ENCODE measurements around the gene PRR12.

Gene PRR12

DNA sequence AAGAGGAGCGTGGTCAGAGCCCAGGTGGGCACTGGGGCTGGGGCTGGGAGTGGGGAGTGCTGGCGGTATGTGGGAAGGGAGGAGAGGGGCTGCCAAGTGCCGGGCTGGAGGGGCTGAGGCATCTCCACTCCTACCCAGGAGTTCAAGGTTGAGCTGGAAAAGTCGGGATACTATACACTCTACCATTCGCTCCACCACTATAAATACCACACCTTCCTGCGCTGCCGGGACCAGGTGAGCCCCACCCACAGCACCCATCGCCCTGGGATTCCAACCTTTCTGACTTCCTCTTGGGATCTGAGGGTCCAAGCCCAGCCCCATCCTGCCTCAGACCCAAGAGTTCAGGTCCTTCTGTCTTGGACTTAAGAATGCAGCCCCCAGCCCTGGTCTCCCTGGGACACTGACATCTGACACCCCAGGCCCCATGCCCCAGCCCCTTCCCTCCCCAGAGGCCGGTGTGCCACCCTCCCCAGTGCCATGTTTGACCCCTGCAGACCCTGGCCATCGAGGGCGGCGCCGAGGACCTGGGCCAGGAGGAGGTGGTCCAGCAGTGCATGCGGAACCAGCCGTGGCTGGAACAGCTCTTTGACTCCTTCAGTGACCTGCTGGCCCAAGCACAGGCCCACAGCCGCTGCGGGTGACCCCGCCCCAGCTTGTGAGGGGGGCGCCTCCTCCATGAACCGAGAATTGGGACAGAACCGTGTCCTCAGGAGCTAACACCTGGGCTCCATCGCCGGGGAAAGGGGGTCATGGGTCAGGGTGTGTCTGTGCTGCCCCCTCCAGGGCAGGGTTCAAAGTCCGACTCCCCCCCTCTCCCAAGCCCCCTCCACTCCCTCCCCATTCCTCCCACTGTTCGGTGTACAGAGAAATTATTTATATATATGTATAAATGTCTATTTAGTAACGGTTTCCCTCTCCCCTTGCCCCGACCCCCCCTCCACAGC lies 34.3 kb downstream of the PRR12 start:
- TF ChIP-seq, protein P1, sequence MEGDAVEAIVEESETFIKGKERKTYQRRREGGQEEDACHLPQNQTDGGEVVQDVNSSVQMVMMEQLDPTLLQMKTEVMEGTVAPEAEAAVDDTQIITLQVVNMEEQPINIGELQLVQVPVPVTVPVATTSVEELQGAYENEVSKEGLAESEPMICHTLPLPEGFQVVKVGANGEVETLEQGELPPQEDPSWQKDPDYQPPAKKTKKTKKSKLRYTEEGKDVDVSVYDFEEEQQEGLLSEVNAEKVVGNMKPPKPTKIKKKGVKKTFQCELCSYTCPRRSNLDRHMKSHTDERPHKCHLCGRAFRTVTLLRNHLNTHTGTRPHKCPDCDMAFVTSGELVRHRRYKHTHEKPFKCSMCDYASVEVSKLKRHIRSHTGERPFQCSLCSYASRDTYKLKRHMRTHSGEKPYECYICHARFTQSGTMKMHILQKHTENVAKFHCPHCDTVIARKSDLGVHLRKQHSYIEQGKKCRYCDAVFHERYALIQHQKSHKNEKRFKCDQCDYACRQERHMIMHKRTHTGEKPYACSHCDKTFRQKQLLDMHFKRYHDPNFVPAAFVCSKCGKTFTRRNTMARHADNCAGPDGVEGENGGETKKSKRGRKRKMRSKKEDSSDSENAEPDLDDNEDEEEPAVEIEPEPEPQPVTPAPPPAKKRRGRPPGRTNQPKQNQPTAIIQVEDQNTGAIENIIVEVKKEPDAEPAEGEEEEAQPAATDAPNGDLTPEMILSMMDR (IDR thresholded peaks at IDR 0.05), result no peak
- Mint-ChIP-seq H3K36me3 (ENCODE audit: low read depth) (peaks cover 52% of the 10 kb centered on the region), H3K4me3 (no peak overlapping the region), H3K27me3 (ENCODE audit: low read depth, poor library complexity) (peaks cover 2% of the 10 kb centered on the region), H3K4me1 (peaks cover 7% of the 10 kb centered on the region), H3K27ac (peak overlapping the region; percentile 95), H3K9me3 (no peaks in the 10 kb centered on the region)
- no peak for DNase-seq

DNA sequence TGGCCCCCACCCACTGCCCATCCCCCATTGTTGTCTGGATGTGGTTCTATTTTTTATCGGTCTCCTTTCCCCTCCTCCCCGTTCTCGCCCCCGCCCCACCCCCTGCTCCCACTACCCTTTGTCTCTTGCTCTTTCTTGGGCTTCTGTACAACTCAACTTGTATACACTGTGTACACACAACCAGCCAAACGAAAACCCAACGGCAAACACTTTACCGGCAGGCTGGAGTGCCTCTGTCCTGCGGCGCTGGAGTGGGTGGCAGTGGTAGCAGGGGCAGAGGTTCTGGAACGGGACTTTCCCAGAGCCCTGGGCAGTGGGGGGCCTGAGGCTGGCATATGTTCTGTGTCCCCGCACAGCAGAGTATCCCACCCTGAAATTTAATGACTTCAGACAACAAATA lies 35.2 kb downstream of the PRR12 start:
- TF ChIP-seq, protein P1 (IDR thresholded peaks at IDR 0.05), result no peak
- no peak for DNase-seq
- no peaks in the 10 kb centered on the region for H3K9me3 Mint-ChIP-seq
- H3K27ac Mint-ChIP-seq, result no peak overlapping the region
- peaks cover 12% of the 10 kb centered on the region for H3K4me1 Mint-ChIP-seq
- peaks cover 50% of the 10 kb centered on the region for H3K36me3 Mint-ChIP-seq (ENCODE audit: low read depth)
- H3K4me3 Mint-ChIP-seq, result no peak overlapping the region
- peaks cover 2% of the 10 kb centered on the region for H3K27me3 Mint-ChIP-seq (ENCODE audit: low read depth, poor library complexity)

DNA sequence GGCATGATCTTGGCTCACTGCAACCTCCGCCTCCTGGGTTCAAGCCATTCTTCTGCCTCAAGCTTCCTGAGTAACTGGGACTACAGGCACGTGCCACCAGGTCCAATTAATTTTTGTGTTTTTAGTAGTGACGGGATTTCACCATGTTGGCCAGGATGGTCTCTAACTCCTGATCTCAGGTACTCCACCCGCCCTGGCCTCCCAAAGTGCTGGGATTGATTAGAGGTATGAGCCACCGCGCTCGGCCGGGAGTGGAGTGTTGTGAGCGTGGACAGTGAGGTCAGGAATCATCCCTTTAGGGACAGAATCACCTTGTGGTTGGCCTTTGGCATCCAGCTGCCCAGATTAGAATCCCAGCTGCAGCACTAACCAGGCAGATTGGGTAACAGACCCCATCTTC lies 38.7 kb downstream of the PRR12 start:
- peak overlapping the region; percentile 91 for H3K27ac Mint-ChIP-seq

DNA sequence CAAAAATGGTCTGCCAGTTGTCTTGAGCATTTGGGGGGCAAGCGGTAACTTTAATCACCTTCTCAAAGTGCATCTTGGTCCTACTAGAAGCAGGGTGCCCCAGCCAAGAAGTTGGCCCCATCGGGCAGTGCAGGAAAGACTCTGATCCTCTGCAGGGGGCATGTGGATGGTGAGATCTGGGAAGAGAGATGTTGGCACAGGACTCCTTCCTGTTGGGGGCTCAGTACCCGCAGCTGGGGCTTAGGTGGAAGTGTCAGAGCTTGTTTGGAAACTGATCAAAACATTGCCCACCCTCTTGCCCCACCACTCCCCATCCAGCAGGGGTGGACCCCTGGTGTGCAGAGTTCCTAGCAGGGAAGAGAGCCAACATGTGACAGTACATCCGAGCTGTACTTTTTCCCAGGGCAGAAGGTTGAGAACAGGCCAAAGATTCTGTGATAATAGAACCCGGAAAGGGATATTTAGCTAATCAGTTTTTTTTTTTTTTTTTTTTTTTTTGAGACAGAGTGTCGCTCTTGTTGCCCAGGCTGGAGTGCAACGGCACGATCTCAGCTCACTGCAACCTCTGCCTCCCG lies 40.1 kb downstream of the PRR12 start:
- no peaks in the 10 kb centered on the region for H3K9me3 Mint-ChIP-seq
- DNase-seq, result no peak
- H3K27ac Mint-ChIP-seq, result no peak overlapping the region
- H3K27me3 Mint-ChIP-seq (ENCODE audit: low read depth, poor library complexity), result peaks cover 3% of the 10 kb centered on the region
- peaks cover 32% of the 10 kb centered on the region for H3K36me3 Mint-ChIP-seq (ENCODE audit: low read depth)
- H3K4me1 Mint-ChIP-seq, result peaks cover 22% of the 10 kb centered on the region
- TF ChIP-seq, protein P1 (IDR thresholded peaks at IDR 0.05), result no peak
- no peak overlapping the region for H3K4me3 Mint-ChIP-seq

More for the DNA sequence above, 38.7 kb downstream of the PRR12 start:
- Mint-ChIP-seq H3K4me1 (peaks cover 7% of the 10 kb centered on the region), H3K27me3 (ENCODE audit: low read depth, poor library complexity) (peaks cover 3% of the 10 kb centered on the region), H3K36me3 (ENCODE audit: low read depth) (peaks cover 32% of the 10 kb centered on the region), H3K9me3 (no peaks in the 10 kb centered on the region), H3K4me3 (no peak overlapping the region)
- DNase-seq, result no peak
- TF ChIP-seq, protein P1 (IDR thresholded peaks at IDR 0.05), result no peak

DNA sequence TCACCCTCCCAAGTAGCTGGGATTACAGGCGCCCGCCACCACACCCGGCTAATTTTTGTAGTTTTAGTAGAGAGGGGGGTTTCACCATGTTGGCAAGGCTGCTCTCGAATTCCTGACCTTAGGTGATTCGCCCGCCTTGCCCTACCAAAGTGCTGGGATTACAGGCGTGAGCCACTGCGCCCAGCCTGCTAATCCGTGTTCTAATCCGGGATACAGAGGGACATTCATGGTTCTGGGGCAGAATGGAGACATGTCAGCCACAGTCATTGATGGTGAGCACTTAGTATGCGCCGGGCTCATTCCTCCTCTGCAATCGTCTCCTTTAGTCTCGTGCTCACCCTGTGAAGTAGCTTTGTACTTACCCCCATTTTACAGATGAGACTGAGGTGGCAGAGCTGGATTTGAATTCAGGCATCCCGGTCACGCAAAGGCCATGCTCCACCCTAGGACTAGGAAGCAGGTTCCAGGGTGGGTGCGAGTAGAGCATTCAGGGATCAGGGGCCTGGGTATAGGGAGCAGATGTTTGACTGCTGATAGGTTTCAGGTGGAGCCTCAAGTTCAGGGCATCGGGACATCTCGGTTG lies 40.7 kb downstream of the PRR12 start:
- H3K4me1 Mint-ChIP-seq, result peaks cover 28% of the 10 kb centered on the region
- TF ChIP-seq, protein P1 (IDR thresholded peaks at IDR 0.05), result no peak

More for the DNA sequence above, 40.7 kb downstream of the PRR12 start:
- Mint-ChIP-seq H3K36me3 (ENCODE audit: low read depth) (peaks cover 26% of the 10 kb centered on the region), H3K27me3 (ENCODE audit: low read depth, poor library complexity) (peaks cover 3% of the 10 kb centered on the region), H3K4me3 (no peak overlapping the region), H3K9me3 (no peaks in the 10 kb centered on the region), H3K27ac (no peak overlapping the region)
- DNase-seq, result no peak

All from nephron progenitor cell (in vitro differentiated cells).